Activated CD8-positive, alpha-beta T cell treated with anti-CD3 and anti-CD28 coated beads for 36 hours (primary cell): ENCODE measurements around the gene LSM5. TPM values are rescaled to one million over a fixed set of nuclear protein-coding genes. Genes with fewer than 3 reads are reported as not detected.

ENCODE experiments used
- ATAC-seq: fragments of 200-7000 bp; cut with Tn5 transposase; one replicate; pipeline ENCODE4 v1.10.0; 2021; ENCODE audit warnings: mild to moderate bottlenecking, moderate library complexity
- CTCF ChIA-PET: fragments of 350-600 bp; sonication (Branson Sonifier 250); formaldehyde crosslinking; loops from one replicate; lab custom pipeline; 2021; ENCODE audit warnings: antibody characterized with exemption; lab: Charles Lee
- POLR2A ChIA-PET: fragments of 350-600 bp; sonication (Branson Sonifier 250); formaldehyde crosslinking; loops from one replicate; lab custom pipeline; 2021; ENCODE audit warnings: antibody characterized with exemption; lab: Charles Lee
- DNase-seq: peaks from one replicate; pipeline ENCODE4 v3.0.0-alpha.2; 2020
- H3K27ac Mint-ChIP-seq: one replicate; pipeline ENCODE4 v1.8.0; 2021; ENCODE audit warnings: mild to moderate bottlenecking, mixed read lengths
- H3K27me3 Mint-ChIP-seq: one replicate; pipeline ENCODE4 v1.8.0; 2021; ENCODE audit warnings: mixed read lengths
- H3K36me3 Mint-ChIP-seq: one replicate; pipeline ENCODE4 v1.8.0; 2021; ENCODE audit warnings: low read depth, mixed read lengths
- H3K4me1 Mint-ChIP-seq: one replicate; pipeline ENCODE4 v1.8.0; 2021; ENCODE audit warnings: low read depth, mixed read lengths
- H3K4me3 Mint-ChIP-seq: one replicate; pipeline ENCODE4 v1.8.0; 2021; ENCODE audit warnings: mild to moderate bottlenecking, moderate library complexity, mixed read lengths
- H3K9me3 Mint-ChIP-seq: one replicate; pipeline ENCODE4 v1.8.0; 2021; ENCODE audit warnings: mixed read lengths
- intact Hi-C: fragments of 100-400 bp; cut with micrococcal nuclease; formaldehyde crosslinking; loops from one replicate; pipeline ENCODE4 v1.10.0; 2022
- total RNA-seq, 2 experiments: library from RNA; stranded (reverse); gene quantifications; one replicate each; pipeline ENCODE4 v1.2.3, GENCODE V29; 2021
- TF ChIP-seq, protein P1 (sequence below): fragments of 200-600 bp; IDR thresholded peaks from one replicate; pipeline ENCODE4 v1.8.0; 2022; ENCODE audit warnings: antibody characterized with exemption, mild to moderate bottlenecking

Gene LSM5
- total RNA-seq, 2 experiments from 2014 or later: 122 to 124 TPM

DNA sequence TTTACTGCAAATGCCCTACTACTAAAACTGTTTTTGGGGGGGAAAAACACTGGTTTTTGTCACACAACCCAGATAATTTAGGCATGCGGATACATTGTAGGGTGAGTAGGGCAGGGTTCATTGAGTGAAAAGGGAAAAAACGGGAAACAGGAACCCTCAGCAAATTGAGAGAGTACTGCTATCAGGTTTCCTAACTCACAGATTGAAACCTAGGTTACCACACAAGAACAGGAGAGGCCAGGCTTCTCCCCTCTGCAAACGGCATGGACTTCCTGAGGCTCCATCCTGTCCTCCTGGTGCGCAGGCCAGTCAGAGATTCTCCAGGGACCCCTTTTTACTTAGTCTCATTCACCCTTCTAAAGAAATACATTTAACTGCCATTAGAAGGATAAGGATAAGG is 35.7 kb upstream of the LSM5 start:
- peaks cover 30% of the 10 kb centered on the region for H3K4me1 Mint-ChIP-seq
- H3K27ac Mint-ChIP-seq: no peak overlapping the region
- ChIA-PET POLR2A (no interaction called here), CTCF (no interaction called here)
- peaks cover 30% of the 10 kb centered on the region for H3K36me3 Mint-ChIP-seq
- ATAC-seq: no peak
- peaks cover 10% of the 10 kb centered on the region for H3K9me3 Mint-ChIP-seq
- intact Hi-C loops: no loop called here
- no peak for DNase-seq
- H3K27me3 Mint-ChIP-seq: no peaks in the 10 kb centered on the region
- TF ChIP-seq, protein P1, sequence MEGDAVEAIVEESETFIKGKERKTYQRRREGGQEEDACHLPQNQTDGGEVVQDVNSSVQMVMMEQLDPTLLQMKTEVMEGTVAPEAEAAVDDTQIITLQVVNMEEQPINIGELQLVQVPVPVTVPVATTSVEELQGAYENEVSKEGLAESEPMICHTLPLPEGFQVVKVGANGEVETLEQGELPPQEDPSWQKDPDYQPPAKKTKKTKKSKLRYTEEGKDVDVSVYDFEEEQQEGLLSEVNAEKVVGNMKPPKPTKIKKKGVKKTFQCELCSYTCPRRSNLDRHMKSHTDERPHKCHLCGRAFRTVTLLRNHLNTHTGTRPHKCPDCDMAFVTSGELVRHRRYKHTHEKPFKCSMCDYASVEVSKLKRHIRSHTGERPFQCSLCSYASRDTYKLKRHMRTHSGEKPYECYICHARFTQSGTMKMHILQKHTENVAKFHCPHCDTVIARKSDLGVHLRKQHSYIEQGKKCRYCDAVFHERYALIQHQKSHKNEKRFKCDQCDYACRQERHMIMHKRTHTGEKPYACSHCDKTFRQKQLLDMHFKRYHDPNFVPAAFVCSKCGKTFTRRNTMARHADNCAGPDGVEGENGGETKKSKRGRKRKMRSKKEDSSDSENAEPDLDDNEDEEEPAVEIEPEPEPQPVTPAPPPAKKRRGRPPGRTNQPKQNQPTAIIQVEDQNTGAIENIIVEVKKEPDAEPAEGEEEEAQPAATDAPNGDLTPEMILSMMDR: no peak
- no peak overlapping the region for H3K4me3 Mint-ChIP-seq

DNA sequence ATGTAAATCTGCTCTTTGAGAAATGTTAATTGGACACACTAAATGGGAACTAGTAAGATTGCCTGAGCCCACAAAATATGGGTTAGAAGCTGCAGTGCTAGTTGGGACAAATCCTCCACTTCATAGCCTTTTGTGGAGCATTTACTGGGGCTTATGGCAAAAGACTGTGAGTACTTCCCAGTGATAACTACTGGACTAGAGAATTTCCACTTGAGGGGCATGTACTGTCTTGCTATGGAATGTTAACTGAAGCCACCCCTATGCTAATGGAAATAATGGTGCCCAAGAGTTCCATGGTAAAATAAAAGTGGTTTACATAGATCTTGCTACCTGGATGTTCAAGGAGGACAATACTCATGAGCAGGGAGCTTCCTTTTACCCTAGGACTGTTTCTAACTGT is 34.5 kb upstream of the LSM5 start:
- Mint-ChIP-seq H3K9me3 (peaks cover 19% of the 10 kb centered on the region), H3K4me3 (no peak overlapping the region), H3K27ac (no peak overlapping the region), H3K4me1 (peaks cover 33% of the 10 kb centered on the region), H3K27me3 (no peaks in the 10 kb centered on the region), H3K36me3 (peaks cover 42% of the 10 kb centered on the region)
- POLR2A ChIA-PET: no interaction called here
- ATAC-seq: no peak
- DNase-seq: no peak
- intact Hi-C loops: no loop called here
- TF ChIP-seq, protein P1: no peak
- CTCF ChIA-PET: no interaction called here

DNA sequence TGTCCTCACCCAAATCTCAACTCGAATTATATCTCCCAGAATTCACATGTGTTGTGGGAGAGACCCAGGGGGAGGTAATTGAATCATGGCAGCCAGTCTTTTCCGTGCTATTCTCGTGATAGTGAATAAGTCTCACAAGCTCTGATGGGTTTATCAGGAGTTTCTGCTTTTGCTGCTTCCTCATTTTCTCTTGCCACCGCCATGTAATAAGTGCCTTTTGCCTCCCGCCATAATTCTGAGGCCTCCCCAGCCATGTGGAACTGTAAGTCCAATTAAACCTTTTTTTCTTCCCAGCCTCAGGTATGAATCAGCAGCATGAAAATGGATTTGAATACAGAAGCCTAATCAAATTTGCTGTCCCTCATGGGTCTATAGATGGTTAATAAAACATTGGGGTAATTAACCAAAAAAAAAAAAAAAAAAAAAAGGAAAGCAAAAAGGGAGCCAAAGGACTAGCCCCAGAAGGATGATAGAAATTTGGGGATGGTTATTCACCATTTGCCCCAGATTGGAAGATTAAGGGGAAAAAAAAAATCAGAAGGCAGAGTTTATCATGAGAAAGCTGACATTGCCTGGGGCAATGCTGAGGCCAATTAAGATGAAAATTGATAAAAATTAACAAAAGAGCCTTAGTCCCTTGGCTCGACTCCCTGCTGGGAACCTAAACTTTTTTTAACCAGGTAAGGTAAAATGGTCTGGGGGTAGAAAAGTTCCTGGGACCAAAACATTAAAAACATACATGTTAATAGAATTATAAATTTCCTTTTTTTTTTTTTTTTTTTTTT is 32.8 kb upstream of the LSM5 start:
- TF ChIP-seq, protein P1: no peak
- Mint-ChIP-seq H3K27me3 (no peaks in the 10 kb centered on the region), H3K36me3 (peaks cover 44% of the 10 kb centered on the region), H3K9me3 (peaks cover 19% of the 10 kb centered on the region), H3K4me1 (peaks cover 29% of the 10 kb centered on the region), H3K4me3 (no peak overlapping the region), H3K27ac (no peak overlapping the region)
- CTCF ChIA-PET: no interaction called here
- intact Hi-C loops: no loop called here
- DNase-seq: no peak
- POLR2A ChIA-PET: interaction anchor here (1.5 kb wide), 1 partner anchor 12 kb away, joined by 3 read pairs; no protein-coding TSS in a partner anchor
- no peak for ATAC-seq

DNA sequence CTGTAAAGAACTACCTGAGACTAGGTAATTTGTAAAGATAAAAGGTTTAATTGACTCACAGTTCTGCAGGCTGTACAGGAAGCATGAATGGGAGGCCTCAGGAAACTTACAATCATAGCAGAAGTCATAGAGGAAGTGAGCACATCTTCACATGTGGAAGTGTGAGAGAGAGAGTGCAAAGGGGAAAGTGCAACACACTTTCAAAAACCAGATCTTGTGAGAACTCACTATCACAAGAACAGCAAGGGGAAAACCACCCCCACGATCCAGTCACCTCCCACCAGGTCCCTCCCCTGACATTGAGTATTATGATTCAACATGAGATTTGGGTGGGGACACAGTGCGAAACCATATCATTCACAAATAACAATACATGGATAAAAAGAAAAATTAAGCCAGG is 29.6 kb upstream of the LSM5 start:
- H3K9me3 Mint-ChIP-seq: peaks cover 26% of the 10 kb centered on the region
- ATAC-seq (peak; percentile 23), DNase-seq (peak; percentile 52)
- no peaks in the 10 kb centered on the region for H3K27me3 Mint-ChIP-seq
- H3K27ac Mint-ChIP-seq: peak overlapping the region; percentile 84
- TF ChIP-seq, protein P1: no peak
- H3K36me3 Mint-ChIP-seq: peaks cover 64% of the 10 kb centered on the region
- H3K4me1 Mint-ChIP-seq: peaks cover 42% of the 10 kb centered on the region
- POLR2A ChIA-PET: no interaction called here
- CTCF ChIA-PET: no interaction called here
- intact Hi-C loops: no loop called here
- no peak overlapping the region for H3K4me3 Mint-ChIP-seq

DNA sequence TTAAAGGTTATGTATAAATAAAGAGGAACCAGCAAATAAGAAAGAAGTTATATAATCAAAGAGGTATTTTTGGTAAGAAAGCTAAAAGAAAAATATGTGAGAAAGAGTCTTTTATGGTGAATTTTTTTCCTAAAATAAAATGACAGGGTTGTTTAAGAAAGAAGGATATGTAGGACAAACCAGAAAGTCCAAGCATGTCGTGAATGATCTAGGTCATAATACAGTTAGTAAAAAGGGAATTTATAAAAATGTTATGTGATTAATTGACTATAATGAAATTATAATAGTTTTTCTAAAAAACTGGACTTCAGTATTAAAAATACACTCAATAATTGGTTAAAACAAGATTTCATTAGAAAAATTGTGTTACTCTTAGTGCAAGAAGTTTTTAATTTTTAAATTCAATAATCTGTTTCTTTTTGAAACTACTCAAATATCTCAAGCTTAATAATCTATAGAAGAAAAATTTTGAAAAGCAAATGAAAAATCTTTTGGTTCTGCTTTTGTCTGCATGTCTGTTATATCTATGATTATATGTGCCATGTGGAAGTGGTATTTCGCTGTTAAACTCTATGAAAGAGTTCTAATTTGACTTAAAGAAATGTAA is 28.5 kb upstream of the LSM5 start:
- CTCF ChIA-PET: no interaction called here
- Mint-ChIP-seq H3K4me1 (peaks cover 51% of the 10 kb centered on the region), H3K36me3 (peaks cover 69% of the 10 kb centered on the region), H3K4me3 (no peak overlapping the region), H3K27me3 (no peaks in the 10 kb centered on the region), H3K27ac (no peak overlapping the region), H3K9me3 (peaks cover 26% of the 10 kb centered on the region)
- ATAC-seq: no peak
- no peak for DNase-seq
- TF ChIP-seq, protein P1: no peak
- POLR2A ChIA-PET: no interaction called here
- intact Hi-C loops: no loop called here
